Central memory CD8-positive, alpha-beta T cell (primary cell): Measurements from ENCODE around the gene GALNT16.
A peak's percentile ranks its signal among the peaks of the same experiment; 100 is the strongest.

Experiments used
- ATAC-seq: fragments of 150-1000 bp; cut with Tn5 transposase; replicated peaks from 2 replicates; pipeline ENCODE4 v1.10.0; 2022; ENCODE audit warnings: mild to moderate bottlenecking, moderate FRiP score, moderate number of reproducible peaks; ENCODE audit not compliant: poor library complexity, severe bottlenecking; ENCODE audit errors: extremely low read depth
- DNase-seq, 2 donors: peaks; one replicate each; pipeline ENCODE4 v3.0.0; 2021; ENCODE audit warnings: low spot score in 2 of 2
- H3K27ac Mint-ChIP-seq: one replicate; pipeline ENCODE4 v1.8.0; 2022; ENCODE audit warnings: low read depth, mild to moderate bottlenecking, moderate library complexity, mixed read lengths
- H3K27me3 Mint-ChIP-seq: one replicate; pipeline ENCODE4 v1.8.0; 2022; ENCODE audit warnings: mixed read lengths
- H3K36me3 Mint-ChIP-seq: one replicate; pipeline ENCODE4 v1.8.0; 2022; ENCODE audit warnings: mild to moderate bottlenecking, moderate library complexity, mixed read lengths; ENCODE audit not compliant: insufficient read depth
- H3K4me1 Mint-ChIP-seq: one replicate; pipeline ENCODE4 v1.8.0; 2022; ENCODE audit warnings: mixed read lengths
- H3K4me3 Mint-ChIP-seq: one replicate; pipeline ENCODE4 v1.8.0; 2022; ENCODE audit warnings: mild to moderate bottlenecking, moderate library complexity, mixed read lengths
- H3K9me3 Mint-ChIP-seq: one replicate; pipeline ENCODE4 v1.8.0; 2022; ENCODE audit warnings: mixed read lengths

The GALNT16 gene

GRCh38 chr14:69261761-69262331 lies 1.9 kb downstream of the GALNT16 start:
- H3K4me1 Mint-ChIP-seq, result no peaks in the 10 kb centered on the region
- no peak for DNase-seq
- no peak for ATAC-seq
- peaks cover 53% of the 10 kb centered on the region for H3K27me3 Mint-ChIP-seq
- H3K4me3 Mint-ChIP-seq, result no peak overlapping the region
- no peaks in the 10 kb centered on the region for H3K9me3 Mint-ChIP-seq
- H3K27ac Mint-ChIP-seq, result no peak overlapping the region
- no peaks in the 10 kb centered on the region for H3K36me3 Mint-ChIP-seq

GRCh38 chr14:69262516-69262915 lies 2.6 kb downstream of the GALNT16 start:
- peaks cover 53% of the 10 kb centered on the region for H3K27me3 Mint-ChIP-seq

GRCh38 chr14:69263364-69263763 lies 3.4 kb downstream of the GALNT16 start:
- no peak for DNase-seq
- ATAC-seq, result no peak
- Mint-ChIP-seq H3K36me3 (no peaks in the 10 kb centered on the region), H3K27ac (no peak overlapping the region), H3K4me3 (no peak overlapping the region), H3K9me3 (no peaks in the 10 kb centered on the region), H3K27me3 (peaks cover 46% of the 10 kb centered on the region), H3K4me1 (no peaks in the 10 kb centered on the region)

More at GRCh38 chr14:69262516-69262915, 2.6 kb downstream of the GALNT16 start:
- Mint-ChIP-seq H3K36me3 (no peaks in the 10 kb centered on the region), H3K4me3 (peak overlapping the region; percentile 24), H3K27ac (no peak overlapping the region), H3K4me1 (no peaks in the 10 kb centered on the region), H3K9me3 (no peaks in the 10 kb centered on the region)
- ATAC-seq (no peak), DNase-seq (no peak)

- no peaks in the 10 kb centered on the region for H3K36me3 Mint-ChIP-seq
- no peak overlapping the region for H3K4me3 Mint-ChIP-seq
- no peaks in the 10 kb centered on the region for H3K4me1 Mint-ChIP-seq
Observed at GRCh38 chr14:69263771-69264170, 3.8 kb downstream of the GALNT16 start.

GRCh38 chr14:69266572-69267345 lies 6.8 kb downstream of the GALNT16 start:
- Mint-ChIP-seq H3K27me3 (peaks cover 25% of the 10 kb centered on the region), H3K27ac (no peak overlapping the region), H3K9me3 (no peaks in the 10 kb centered on the region), H3K4me1 (no peaks in the 10 kb centered on the region), H3K36me3 (no peaks in the 10 kb centered on the region), H3K4me3 (no peak overlapping the region)
- DNase-seq (no peak), ATAC-seq (no peak)

More at GRCh38 chr14:69263771-69264170, 3.8 kb downstream of the GALNT16 start:
- no peak overlapping the region for H3K27ac Mint-ChIP-seq
- H3K9me3 Mint-ChIP-seq, result no peaks in the 10 kb centered on the region
- H3K27me3 Mint-ChIP-seq, result peaks cover 42% of the 10 kb centered on the region
- DNase-seq (no peak), ATAC-seq (no peak)

- Mint-ChIP-seq H3K36me3 (no peaks in the 10 kb centered on the region), H3K4me3 (no peak overlapping the region), H3K27me3 (peaks cover 18% of the 10 kb centered on the region), H3K9me3 (no peaks in the 10 kb centered on the region), H3K27ac (no peak overlapping the region), H3K4me1 (no peaks in the 10 kb centered on the region)
- ATAC-seq, result no peak
- DNase-seq, result no peak
Observed at GRCh38 chr14:69267492-69267891, 7.5 kb downstream of the GALNT16 start.

- ATAC-seq (no peak), DNase-seq (no peak)
- H3K4me1 Mint-ChIP-seq, result no peaks in the 10 kb centered on the region
- no peak overlapping the region for H3K4me3 Mint-ChIP-seq
- no peak overlapping the region for H3K27ac Mint-ChIP-seq
- H3K36me3 Mint-ChIP-seq, result no peaks in the 10 kb centered on the region
- peaks cover 10% of the 10 kb centered on the region for H3K27me3 Mint-ChIP-seq
- no peaks in the 10 kb centered on the region for H3K9me3 Mint-ChIP-seq
Observed at GRCh38 chr14:69268223-69268622, 8.3 kb downstream of the GALNT16 start.

GRCh38 chr14:69268763-69269162 lies 8.8 kb downstream of the GALNT16 start:
- ATAC-seq (no peak), DNase-seq (no peak)
- H3K9me3 Mint-ChIP-seq, result no peaks in the 10 kb centered on the region
- H3K4me1 Mint-ChIP-seq, result no peaks in the 10 kb centered on the region
- peaks cover 5% of the 10 kb centered on the region for H3K27me3 Mint-ChIP-seq
- no peak overlapping the region for H3K27ac Mint-ChIP-seq
- H3K4me3 Mint-ChIP-seq, result no peak overlapping the region
- no peaks in the 10 kb centered on the region for H3K36me3 Mint-ChIP-seq

- DNase-seq, result no peak
- no peaks in the 10 kb centered on the region for H3K9me3 Mint-ChIP-seq
- H3K4me3 Mint-ChIP-seq, result no peak overlapping the region
- no peaks in the 10 kb centered on the region for H3K36me3 Mint-ChIP-seq
- H3K27me3 Mint-ChIP-seq, result no peaks in the 10 kb centered on the region
- H3K4me1 Mint-ChIP-seq, result no peaks in the 10 kb centered on the region
- H3K27ac Mint-ChIP-seq, result no peak overlapping the region
- no peak for ATAC-seq
Observed at GRCh38 chr14:69269381-69269780, 9.4 kb downstream of the GALNT16 start.

- ATAC-seq (no peak), DNase-seq (no peak)
- Mint-ChIP-seq H3K9me3 (no peaks in the 10 kb centered on the region), H3K4me3 (no peak overlapping the region), H3K27me3 (no peaks in the 10 kb centered on the region), H3K36me3 (no peaks in the 10 kb centered on the region), H3K4me1 (no peaks in the 10 kb centered on the region), H3K27ac (no peak overlapping the region)
Observed at GRCh38 chr14:69270097-69270496, 10.1 kb downstream of the GALNT16 start.

- Mint-ChIP-seq H3K4me3 (no peak overlapping the region), H3K9me3 (peaks cover 6% of the 10 kb centered on the region), H3K36me3 (no peaks in the 10 kb centered on the region), H3K4me1 (no peaks in the 10 kb centered on the region), H3K27ac (no peak overlapping the region), H3K27me3 (peaks cover 6% of the 10 kb centered on the region)
- ATAC-seq (no peak), DNase-seq (no peak)
Observed at GRCh38 chr14:69270795-69271708, 11.1 kb downstream of the GALNT16 start.

GRCh38 chr14:69274321-69274720 lies 14.4 kb downstream of the GALNT16 start:
- Mint-ChIP-seq H3K27me3 (peaks cover 10% of the 10 kb centered on the region), H3K4me3 (no peak overlapping the region), H3K9me3 (peaks cover 7% of the 10 kb centered on the region), H3K36me3 (no peaks in the 10 kb centered on the region), H3K4me1 (no peaks in the 10 kb centered on the region), H3K27ac (no peak overlapping the region)
- DNase-seq (no peak), ATAC-seq (no peak)
